ENCODE results near the gene ARHGAP21.

ARHGAP21 gene

GRCh38 chr10:24722676-24723385 lies 856 bp downstream of the ARHGAP21 start:
- DNase-seq = peak in 1 of 2 experiments; percentile 26

GRCh38 chr10:24722131-24722675 lies 1.5 kb downstream of the ARHGAP21 start:
- DNase-seq = no peak

GRCh38 chr10:24721229-24722106 lies 2.2 kb downstream of the ARHGAP21 start:
- DNase-seq = no peak

GRCh38 chr10:24720096-24720495 lies 3.6 kb downstream of the ARHGAP21 start:
- no peak for DNase-seq

- DNase-seq = no peak
Measured at GRCh38 chr10:24718031-24718855, 5.4 kb downstream of the ARHGAP21 start.

- DNase-seq = no peak
Measured at GRCh38 chr10:24716295-24716694, 7.4 kb downstream of the ARHGAP21 start.

GRCh38 chr10:24715246-24715769 lies 8.4 kb downstream of the ARHGAP21 start:
- no peak for DNase-seq

GRCh38 chr10:24713086-24713485 lies 10.6 kb downstream of the ARHGAP21 start:
- DNase-seq = no peak

- no peak for DNase-seq
Measured at GRCh38 chr10:24711465-24711864, 12.2 kb downstream of the ARHGAP21 start.

GRCh38 chr10:24708081-24708480 lies 15.6 kb downstream of the ARHGAP21 start:
- DNase-seq = no peak

- no peak for DNase-seq
Measured at GRCh38 chr10:24707445-24707844, 16.2 kb downstream of the ARHGAP21 start.

GRCh38 chr10:24706479-24707118 lies 17.1 kb downstream of the ARHGAP21 start:
- DNase-seq = no peak

- no peak for DNase-seq
Measured at GRCh38 chr10:24703700-24704099, 20.0 kb downstream of the ARHGAP21 start.

GRCh38 chr10:24701447-24701846 lies 22.2 kb downstream of the ARHGAP21 start:
- DNase-seq = no peak

GRCh38 chr10:24700948-24701347 lies 22.7 kb downstream of the ARHGAP21 start:
- no peak for DNase-seq

- DNase-seq = no peak
Measured at GRCh38 chr10:24698270-24698669, 25.4 kb downstream of the ARHGAP21 start.

GRCh38 chr10:24697080-24697479 lies 26.6 kb downstream of the ARHGAP21 start:
- no peak for DNase-seq

GRCh38 chr10:24695452-24695851 lies 28.2 kb downstream of the ARHGAP21 start:
- DNase-seq = no peak

GRCh38 chr10:24694086-24694485 lies 29.6 kb downstream of the ARHGAP21 start:
- no peak for DNase-seq

- DNase-seq = no peak
Measured at GRCh38 chr10:24690961-24691512, 32.6 kb downstream of the ARHGAP21 start.

- no peak for DNase-seq
Measured at GRCh38 chr10:24685958-24686540, 37.6 kb downstream of the ARHGAP21 start.

Data from NCI-H1930 (cell line).